ENCODE results near the gene ERCC4.

ERCC4 gene

GRCh38 chr16:13957197-13958078 is 37.5 kb downstream of the ERCC4 start:
- no peak overlapping the region for H3K4ac ChIP-seq (ENCODE audit: low read depth, low read length)
- H3K36me3 ChIP-seq (ENCODE audit: control insufficient read depth in 1 of 2, insufficient read depth in 2 of 2, low read length in 2 of 2) = no peaks in the 10 kb centered on the region

GRCh38 chr16:13958474-13958873 is 38.5 kb downstream of the ERCC4 start:
- no peaks in the 10 kb centered on the region for H3K9me3 ChIP-seq (ENCODE audit: insufficient read depth, low read depth, low read length)

More at GRCh38 chr16:13957197-13958078, 37.5 kb downstream of the ERCC4 start:
- Histone ChIP-seq H2AK5ac (ENCODE audit: low read length) (no peak overlapping the region), H3K79me2 (ENCODE audit: control insufficient read depth, insufficient read depth, low read length, poor library complexity) (no peaks in the 10 kb centered on the region), H3K18ac (ENCODE audit: low read length) (no peak overlapping the region), H4K8ac (ENCODE audit: low read depth, low read length) (peak overlapping the region; percentile 66), H2BK5ac (ENCODE audit: low read depth, low read length, poor library complexity) (peak overlapping the region; percentile 36), H2AFZ (ENCODE audit: insufficient read depth, low read length, poor library complexity) (no peak overlapping the region), H3K4me1 (ENCODE audit: control insufficient read depth in 1 of 2, insufficient read depth in 2 of 2, low read length in 2 of 2) (peaks cover 6 to 11% of the 10 kb centered on the region in 2 experiments), H3K4me2 (ENCODE audit: low read length) (peak overlapping the region; percentile 17), H3K23ac (ENCODE audit: low read length) (no peak overlapping the region), H3K9ac (ENCODE audit: low read length) (no peak overlapping the region), H3K4me3 (ENCODE audit: low read depth, low read length) (no peak overlapping the region), H4K91ac (ENCODE audit: low read depth, low read length) (no peak overlapping the region), H2BK120ac (ENCODE audit: insufficient read depth, low read length, poor library complexity) (peak overlapping the region; percentile 28), H3K14ac (ENCODE audit: low read length) (no peak overlapping the region), H2BK12ac (ENCODE audit: low read length) (no peak overlapping the region), H3K79me1 (ENCODE audit: low read length) (no peaks in the 10 kb centered on the region), H3K27me3 (ENCODE audit: insufficient read depth, low read length) (no peaks in the 10 kb centered on the region), H3K27ac (ENCODE audit: low read depth, low read length) (peak overlapping the region; percentile 37), H3K9me3 (ENCODE audit: insufficient read depth, low read depth, low read length) (no peaks in the 10 kb centered on the region), H4K12ac (ENCODE audit: low read depth, low read length) (no peak overlapping the region)
- WGBS (ENCODE audit: extremely low coverage, insufficient coverage, insufficient read length) = no CpG with 5 or more reads among the region's 14 CpGs
- DNase-seq = peak; percentile 95 to 97

GRCh38 chr16:13959626-13960025 is 39.7 kb downstream of the ERCC4 start:
- Histone ChIP-seq H3K4ac (ENCODE audit: low read depth, low read length) (no peak overlapping the region), H3K27me3 (ENCODE audit: insufficient read depth, low read length) (no peaks in the 10 kb centered on the region), H2BK12ac (ENCODE audit: low read length) (peak overlapping the region; percentile 27), H3K36me3 (ENCODE audit: control insufficient read depth in 1 of 2, insufficient read depth in 2 of 2, low read length in 2 of 2) (no peaks in the 10 kb centered on the region), H4K12ac (ENCODE audit: low read depth, low read length) (no peak overlapping the region), H3K18ac (ENCODE audit: low read length) (no peak overlapping the region), H2AFZ (ENCODE audit: insufficient read depth, low read length, poor library complexity) (no peak overlapping the region), H3K9me3 (ENCODE audit: insufficient read depth, low read depth, low read length) (no peaks in the 10 kb centered on the region), H3K79me1 (ENCODE audit: low read length) (no peaks in the 10 kb centered on the region), H4K91ac (ENCODE audit: low read depth, low read length) (no peak overlapping the region), H2BK120ac (ENCODE audit: insufficient read depth, low read length, poor library complexity) (no peak overlapping the region), H3K27ac (ENCODE audit: low read depth, low read length) (no peak overlapping the region), H2AK5ac (ENCODE audit: low read length) (no peak overlapping the region), H3K14ac (ENCODE audit: low read length) (no peak overlapping the region), H3K23ac (ENCODE audit: low read length) (no peak overlapping the region), H3K9ac (ENCODE audit: low read length) (no peak overlapping the region), H3K79me2 (ENCODE audit: control insufficient read depth, insufficient read depth, low read length, poor library complexity) (no peaks in the 10 kb centered on the region), H3K4me1 (ENCODE audit: control insufficient read depth in 1 of 2, insufficient read depth in 2 of 2, low read length in 2 of 2) (peaks cover 6 to 11% of the 10 kb centered on the region in 2 experiments), H3K4me2 (ENCODE audit: low read length) (no peak overlapping the region), H2BK5ac (ENCODE audit: low read depth, low read length, poor library complexity) (no peak overlapping the region), H3K4me3 (ENCODE audit: low read depth, low read length) (no peak overlapping the region), H4K8ac (ENCODE audit: low read depth, low read length) (no peak overlapping the region)
- no peak for DNase-seq
- no CpG with 5 or more reads among the region's 8 CpGs for WGBS (ENCODE audit: extremely low coverage, insufficient coverage, insufficient read length)

More at GRCh38 chr16:13958474-13958873, 38.5 kb downstream of the ERCC4 start:
- Histone ChIP-seq H3K4me3 (ENCODE audit: low read depth, low read length) (no peak overlapping the region), H3K27me3 (ENCODE audit: insufficient read depth, low read length) (no peaks in the 10 kb centered on the region), H3K14ac (ENCODE audit: low read length) (no peak overlapping the region), H2BK5ac (ENCODE audit: low read depth, low read length, poor library complexity) (no peak overlapping the region), H3K4me2 (ENCODE audit: low read length) (no peak overlapping the region), H4K12ac (ENCODE audit: low read depth, low read length) (no peak overlapping the region), H2AFZ (ENCODE audit: insufficient read depth, low read length, poor library complexity) (no peak overlapping the region), H3K18ac (ENCODE audit: low read length) (no peak overlapping the region), H2BK120ac (ENCODE audit: insufficient read depth, low read length, poor library complexity) (no peak overlapping the region), H3K23ac (ENCODE audit: low read length) (no peak overlapping the region), H4K91ac (ENCODE audit: low read depth, low read length) (no peak overlapping the region), H3K4ac (ENCODE audit: low read depth, low read length) (no peak overlapping the region), H3K27ac (ENCODE audit: low read depth, low read length) (no peak overlapping the region), H3K36me3 (ENCODE audit: control insufficient read depth in 1 of 2, insufficient read depth in 2 of 2, low read length in 2 of 2) (no peaks in the 10 kb centered on the region), H3K9ac (ENCODE audit: low read length) (no peak overlapping the region), H2BK12ac (ENCODE audit: low read length) (no peak overlapping the region), H2AK5ac (ENCODE audit: low read length) (no peak overlapping the region), H3K79me1 (ENCODE audit: low read length) (no peaks in the 10 kb centered on the region), H4K8ac (ENCODE audit: low read depth, low read length) (no peak overlapping the region), H3K4me1 (ENCODE audit: control insufficient read depth in 1 of 2, insufficient read depth in 2 of 2, low read length in 2 of 2) (peaks cover 6 to 11% of the 10 kb centered on the region in 2 experiments), H3K79me2 (ENCODE audit: control insufficient read depth, insufficient read depth, low read length, poor library complexity) (no peaks in the 10 kb centered on the region)
- peak; percentile 23 to 33 for DNase-seq
- no CpG with 5 or more reads among the region's 4 CpGs for WGBS (ENCODE audit: extremely low coverage, insufficient coverage, insufficient read length)

- H2BK12ac ChIP-seq (ENCODE audit: low read length) = no peak overlapping the region
- WGBS (ENCODE audit: extremely low coverage, insufficient coverage, insufficient read length) = no CpG with 5 or more reads among the region's 8 CpGs
These were observed 41.3 kb downstream of the ERCC4 start for GRCh38 chr16:13961099-13961811.

More at GRCh38 chr16:13961099-13961811, 41.3 kb downstream of the ERCC4 start:
- Histone ChIP-seq H3K9me3 (ENCODE audit: insufficient read depth, low read depth, low read length) (no peaks in the 10 kb centered on the region), H4K91ac (ENCODE audit: low read depth, low read length) (no peak overlapping the region), H4K12ac (ENCODE audit: low read depth, low read length) (no peak overlapping the region), H2AK5ac (ENCODE audit: low read length) (no peak overlapping the region), H3K4ac (ENCODE audit: low read depth, low read length) (no peak overlapping the region), H3K27ac (ENCODE audit: low read depth, low read length) (no peak overlapping the region), H2BK5ac (ENCODE audit: low read depth, low read length, poor library complexity) (no peak overlapping the region), H3K36me3 (ENCODE audit: control insufficient read depth in 1 of 2, insufficient read depth in 2 of 2, low read length in 2 of 2) (no peaks in the 10 kb centered on the region), H3K4me2 (ENCODE audit: low read length) (no peak overlapping the region), H3K4me3 (ENCODE audit: low read depth, low read length) (no peak overlapping the region), H3K79me1 (ENCODE audit: low read length) (no peaks in the 10 kb centered on the region), H3K9ac (ENCODE audit: low read length) (no peak overlapping the region), H3K18ac (ENCODE audit: low read length) (no peak overlapping the region), H3K27me3 (ENCODE audit: insufficient read depth, low read length) (no peaks in the 10 kb centered on the region), H3K14ac (ENCODE audit: low read length) (no peak overlapping the region), H2AFZ (ENCODE audit: insufficient read depth, low read length, poor library complexity) (no peak overlapping the region), H3K4me1 (ENCODE audit: control insufficient read depth in 1 of 2, insufficient read depth in 2 of 2, low read length in 2 of 2) (peaks cover 6 to 11% of the 10 kb centered on the region in 2 experiments), H4K8ac (ENCODE audit: low read depth, low read length) (no peak overlapping the region), H2BK120ac (ENCODE audit: insufficient read depth, low read length, poor library complexity) (no peak overlapping the region), H3K23ac (ENCODE audit: low read length) (no peak overlapping the region), H3K79me2 (ENCODE audit: control insufficient read depth, insufficient read depth, low read length, poor library complexity) (no peaks in the 10 kb centered on the region)
- no peak for DNase-seq

Data from trophoblast cell (in vitro differentiated cells and primary cell).